NCI-H2081 treated with DMSO at 0.1 percent for 48 hours (cell line): ENCODE measurements around the gene DMXL2.

Source experiments
- DNase-seq: peaks from one replicate; lab custom pipeline; 2025; lab: John Stamatoyannopoulos, UW

The DMXL2 gene

DNA sequence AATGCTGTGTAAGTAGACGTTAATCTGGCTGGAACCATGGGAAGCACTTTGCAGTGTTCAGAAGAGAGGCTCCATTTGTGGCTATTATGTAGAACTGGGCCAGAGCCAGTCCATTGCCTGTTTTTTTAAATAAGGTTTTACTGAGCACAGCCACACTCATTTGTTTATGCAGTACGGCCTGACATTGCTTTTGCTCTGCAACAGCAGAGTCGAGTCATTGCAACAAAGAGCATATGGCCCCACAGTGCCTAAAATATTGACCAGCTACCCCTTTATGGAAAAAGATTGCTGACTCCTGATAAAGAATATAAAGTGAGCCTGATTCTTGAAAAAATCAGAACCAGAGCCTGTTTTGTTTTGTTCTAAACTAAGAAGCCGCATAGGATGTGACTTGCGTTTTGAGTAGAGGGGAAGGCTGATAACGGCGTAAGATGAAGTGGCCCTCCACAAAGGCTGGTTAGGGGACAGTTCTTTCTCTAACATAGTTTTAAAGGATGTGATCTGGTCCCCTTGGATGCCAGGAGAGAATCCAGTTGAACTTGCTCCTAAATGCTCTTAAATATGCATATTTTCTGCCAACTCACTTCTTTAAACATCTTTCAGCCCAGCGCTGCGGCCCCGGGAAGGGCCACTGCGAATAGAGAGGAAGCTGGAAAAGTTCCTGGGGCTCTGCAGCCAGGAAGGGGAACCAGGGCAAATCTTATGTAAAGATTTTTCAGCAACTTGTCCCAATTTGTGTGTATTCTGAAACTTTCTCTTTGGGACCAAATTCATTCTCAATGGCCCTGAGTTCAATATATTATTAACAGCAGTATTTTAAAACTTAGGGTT, 216.7 kb downstream of the DMXL2 start:
- no peak for DNase-seq

- DNase-seq: no peak
Measured at GRCh38 chr15:51403946-51404695, 218.4 kb downstream of the DMXL2 start.

- DNase-seq: no peak
Measured at GRCh38 chr15:51403072-51403878, 219.3 kb downstream of the DMXL2 start.

DNA sequence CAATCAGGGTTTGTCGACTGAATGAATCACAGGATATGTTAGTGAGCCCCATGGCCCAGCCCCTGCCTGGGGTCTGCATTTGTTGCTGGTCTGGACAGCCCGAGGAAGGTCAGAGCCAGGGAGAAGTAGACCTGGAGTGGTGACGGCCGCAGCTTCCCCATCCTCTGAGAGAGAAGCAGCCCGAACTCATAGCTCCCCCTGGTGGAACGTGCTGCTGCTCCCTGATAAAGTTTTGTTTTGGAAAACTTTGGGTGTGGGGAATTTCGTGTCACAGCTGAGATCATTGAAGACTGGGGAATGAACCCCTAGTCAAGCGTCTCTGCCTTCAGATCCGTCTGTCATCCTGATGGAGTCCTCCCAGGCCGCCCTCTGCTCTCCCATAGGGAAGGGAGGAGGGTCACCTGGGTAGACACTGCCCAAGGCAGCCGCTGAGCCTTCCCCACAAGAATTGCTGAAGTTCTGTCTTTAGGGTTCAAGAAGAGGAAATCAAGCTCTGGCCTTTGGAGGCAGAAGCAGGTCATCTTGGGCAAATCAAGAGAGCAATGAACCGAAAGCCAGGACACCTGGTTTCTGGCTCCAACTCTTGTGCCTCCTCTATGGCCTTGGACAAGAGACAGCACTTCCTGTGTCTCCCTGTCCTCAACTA, 220.6 kb downstream of the DMXL2 start:
- no peak for DNase-seq

DNA sequence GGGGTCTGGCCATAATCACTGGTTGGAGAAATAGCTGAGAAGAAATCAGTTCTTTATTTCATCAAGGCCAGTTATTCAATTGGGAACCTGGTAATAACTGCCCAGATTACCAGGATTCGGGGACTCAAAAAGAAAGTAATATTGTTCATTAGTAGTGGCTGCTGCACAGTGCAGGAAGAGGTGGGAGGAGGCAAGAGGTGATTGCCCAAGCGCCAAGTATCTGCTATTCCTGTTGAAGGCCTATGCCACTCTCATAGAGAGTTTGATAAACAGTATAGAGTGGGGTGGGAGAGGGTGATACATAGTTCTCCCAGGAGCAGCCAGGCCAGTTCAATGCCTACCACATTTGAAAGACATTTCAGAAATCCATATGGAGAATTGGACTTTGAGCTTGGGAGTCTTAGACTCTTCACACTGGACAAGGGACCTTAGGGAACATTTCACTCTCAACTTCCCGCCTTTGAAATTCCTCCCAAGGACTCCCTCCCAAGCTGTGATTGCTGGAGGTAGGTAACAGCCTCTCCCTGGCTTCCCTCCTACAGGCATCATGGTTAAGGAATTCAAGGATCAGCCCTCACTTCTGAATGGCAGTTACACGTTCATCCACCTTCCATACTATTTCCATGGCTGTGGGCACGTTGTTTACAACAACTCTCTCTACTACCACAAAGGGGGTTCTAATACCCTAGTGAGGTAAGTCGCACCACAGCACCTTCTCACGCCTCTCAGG, 221.4 kb downstream of the DMXL2 start:
- DNase-seq: no peak

DNA sequence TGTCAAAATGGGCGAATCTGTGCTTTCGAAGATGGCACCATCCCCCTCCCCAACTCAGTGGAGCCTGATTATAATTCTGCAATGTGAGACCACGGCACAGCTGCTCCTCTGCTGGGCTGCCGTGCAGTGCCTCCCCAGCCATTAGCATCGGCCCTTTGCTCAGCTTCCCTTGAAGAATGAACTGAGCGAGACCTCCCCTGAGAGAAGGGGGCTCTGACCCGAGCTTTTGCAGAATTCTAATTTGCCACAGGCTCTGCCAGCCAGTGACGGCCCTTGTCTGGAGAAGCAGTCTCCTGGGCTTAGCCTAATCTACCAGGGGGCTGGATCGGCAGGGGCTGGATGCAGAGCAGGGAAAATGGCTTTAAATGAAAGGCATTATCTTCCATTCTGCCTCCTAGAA, 223.9 kb downstream of the DMXL2 start:
- DNase-seq: no peak
